GM13976 (cell line): Measurements from ENCODE around the gene ENO2.

Experiments
- DNase-seq: peaks from one replicate; pipeline ENCODE4 v3.0.0; 2012; ENCODE audit warnings: low spot score
- in situ Hi-C: fragments of 300-500 bp; cut with MboI; formaldehyde crosslinking; loops from one replicate; pipeline ENCODE4 v1.12.0; 2022; ENCODE audit warnings: low sequenced_read_pairs, mixed read lengths, inconsistent platforms; ENCODE audit not compliant: unreplicated experiment
- TF ChIP-seq, protein P1 (sequence below): IDR thresholded peaks from 2 replicates; pipeline ENCODE4 v1.5.1; 2012; ENCODE audit warnings: borderline replicate concordance, mild to moderate bottlenecking; ENCODE audit not compliant: insufficient read depth; ENCODE audit errors: extremely low read depth, missing control alignments, control extremely low read depth

The ENO2 gene

DNA sequence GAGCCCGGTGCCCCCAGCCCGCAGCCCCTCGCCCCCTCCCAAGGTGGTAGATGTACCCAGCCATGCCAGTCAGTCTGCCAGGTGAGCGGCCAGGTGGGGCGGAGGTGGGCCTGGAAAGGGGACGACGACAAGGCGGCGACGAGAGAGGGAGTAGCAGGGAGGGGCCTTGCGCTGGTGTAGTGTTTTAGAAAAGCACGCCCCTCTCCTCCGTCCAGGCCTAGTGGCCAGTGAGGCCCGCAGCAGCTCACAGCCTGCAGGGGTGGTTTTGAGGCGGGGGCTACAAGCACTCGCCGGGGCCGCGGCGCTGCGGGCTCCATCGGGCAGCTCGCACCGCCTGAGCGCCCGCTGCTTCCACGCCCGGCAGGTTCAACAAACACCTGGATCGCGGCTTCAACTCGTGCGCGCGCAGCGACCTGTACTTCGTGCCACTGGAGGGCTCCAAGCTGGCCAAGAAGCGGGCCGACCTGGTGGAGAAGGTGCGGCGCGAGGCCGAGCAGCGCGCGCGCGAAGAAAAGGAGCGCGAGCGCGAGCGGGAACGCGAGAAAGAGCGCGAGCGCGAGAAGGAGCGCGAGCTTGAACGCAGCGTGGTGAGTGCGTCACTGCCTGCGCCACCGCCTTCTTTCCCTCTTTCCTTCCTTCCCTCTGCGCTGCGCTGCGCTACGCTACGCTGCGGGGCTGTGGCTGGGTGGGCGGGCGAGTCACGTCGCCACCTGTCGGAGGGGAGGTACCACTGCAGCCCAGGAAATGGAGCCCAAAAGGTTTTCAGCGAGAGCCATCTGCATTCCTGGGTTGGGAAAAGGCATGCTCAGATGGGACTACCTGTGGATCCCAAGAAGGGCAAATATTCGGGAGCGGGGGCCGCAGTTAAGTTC lies 23.3 kb downstream of the ENO2 start:
- peak; percentile 90 for DNase-seq
- in situ Hi-C loops: loop anchor here (25.0 kb wide), 1 partner anchor 175 kb away; the partner anchor contains the start of gene C1RL
- TF ChIP-seq, protein P1, sequence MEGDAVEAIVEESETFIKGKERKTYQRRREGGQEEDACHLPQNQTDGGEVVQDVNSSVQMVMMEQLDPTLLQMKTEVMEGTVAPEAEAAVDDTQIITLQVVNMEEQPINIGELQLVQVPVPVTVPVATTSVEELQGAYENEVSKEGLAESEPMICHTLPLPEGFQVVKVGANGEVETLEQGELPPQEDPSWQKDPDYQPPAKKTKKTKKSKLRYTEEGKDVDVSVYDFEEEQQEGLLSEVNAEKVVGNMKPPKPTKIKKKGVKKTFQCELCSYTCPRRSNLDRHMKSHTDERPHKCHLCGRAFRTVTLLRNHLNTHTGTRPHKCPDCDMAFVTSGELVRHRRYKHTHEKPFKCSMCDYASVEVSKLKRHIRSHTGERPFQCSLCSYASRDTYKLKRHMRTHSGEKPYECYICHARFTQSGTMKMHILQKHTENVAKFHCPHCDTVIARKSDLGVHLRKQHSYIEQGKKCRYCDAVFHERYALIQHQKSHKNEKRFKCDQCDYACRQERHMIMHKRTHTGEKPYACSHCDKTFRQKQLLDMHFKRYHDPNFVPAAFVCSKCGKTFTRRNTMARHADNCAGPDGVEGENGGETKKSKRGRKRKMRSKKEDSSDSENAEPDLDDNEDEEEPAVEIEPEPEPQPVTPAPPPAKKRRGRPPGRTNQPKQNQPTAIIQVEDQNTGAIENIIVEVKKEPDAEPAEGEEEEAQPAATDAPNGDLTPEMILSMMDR: peak; percentile 99

DNA sequence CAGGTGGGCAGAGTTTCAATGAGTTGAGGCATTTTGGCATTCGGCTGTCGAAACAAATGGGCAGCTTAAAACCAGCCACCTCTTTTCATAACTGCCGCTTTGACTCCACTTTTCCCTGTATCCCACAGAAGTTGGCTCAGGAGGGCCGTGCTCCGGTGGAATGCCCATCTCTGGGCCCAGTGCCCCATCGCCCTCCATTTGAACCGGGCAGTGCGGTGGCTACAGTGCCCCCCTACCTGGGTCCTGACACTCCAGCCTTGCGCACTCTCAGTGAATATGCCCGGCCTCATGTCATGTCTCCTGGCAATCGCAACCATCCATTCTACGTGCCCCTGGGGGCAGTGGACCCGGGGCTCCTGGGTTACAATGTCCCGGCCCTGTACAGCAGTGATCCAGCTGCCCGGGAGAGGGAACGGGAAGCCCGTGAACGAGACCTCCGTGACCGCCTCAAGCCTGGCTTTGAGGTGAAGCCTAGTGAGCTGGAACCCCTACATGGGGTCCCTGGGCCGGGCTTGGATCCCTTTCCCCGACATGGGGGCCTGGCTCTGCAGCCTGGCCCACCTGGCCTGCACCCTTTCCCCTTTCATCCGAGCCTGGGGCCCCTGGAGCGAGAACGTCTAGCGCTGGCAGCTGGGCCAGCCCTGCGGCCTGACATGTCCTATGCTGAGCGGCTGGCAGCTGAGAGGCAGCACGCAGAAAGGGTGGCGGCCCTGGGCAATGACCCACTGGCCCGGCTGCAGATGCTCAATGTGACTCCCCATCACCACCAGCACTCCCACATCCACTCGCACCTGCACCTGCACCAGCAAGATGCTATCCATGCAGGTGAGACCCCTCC lies 24.2 kb downstream of the ENO2 start:
- in situ Hi-C loops: loop anchor here (25.0 kb wide), 1 partner anchor 174 kb away; the partner anchor contains the start of gene C1RL
- no peak for DNase-seq
- TF ChIP-seq, protein P1: no peak

DNA sequence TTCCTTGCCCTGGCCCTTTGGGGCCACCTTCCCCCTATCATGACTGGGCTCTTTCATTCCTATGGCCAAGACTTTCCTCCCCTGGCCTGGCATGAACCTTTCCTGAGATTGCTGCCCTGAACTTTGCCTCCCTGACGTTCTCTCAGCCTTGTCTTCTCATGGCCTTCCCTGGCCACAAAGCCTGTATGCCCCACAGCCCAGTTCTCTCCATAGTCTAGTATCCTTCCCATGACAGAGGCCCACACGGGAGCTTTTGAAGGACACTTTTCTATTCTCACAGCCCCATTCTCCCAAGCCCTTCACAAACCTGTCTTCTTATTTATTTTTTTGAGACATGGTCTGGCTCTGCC lies 24.8 kb downstream of the ENO2 start:
- TF ChIP-seq, protein P1: no peak
- no peak for DNase-seq
- in situ Hi-C loops: loop anchor here (25.0 kb wide), 1 partner anchor 173 kb away; the partner anchor contains the start of gene C1RL

DNA sequence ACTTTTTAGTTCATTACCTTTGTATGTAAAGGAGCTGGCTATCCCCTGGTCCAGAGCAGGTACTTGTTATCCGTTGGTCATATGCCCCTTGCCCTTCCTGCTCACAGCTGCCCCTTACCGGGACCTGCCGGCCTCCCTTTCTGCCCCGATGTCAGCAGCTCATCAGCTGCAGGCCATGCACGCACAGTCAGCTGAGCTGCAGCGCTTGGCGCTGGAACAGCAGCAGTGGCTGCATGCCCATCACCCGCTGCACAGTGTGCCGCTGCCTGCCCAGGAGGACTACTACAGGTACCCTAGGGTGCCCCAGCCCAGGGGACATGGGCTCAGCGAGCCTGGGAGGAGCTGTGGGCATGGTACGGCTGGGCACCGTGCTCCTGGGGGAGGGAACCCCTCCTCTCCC lies 26.9 kb downstream of the ENO2 start:
- in situ Hi-C loops: loop anchor here (25.0 kb wide), 1 partner anchor 171 kb away; the partner anchor contains the start of gene C1RL
- DNase-seq: no peak
- TF ChIP-seq, protein P1: no peak

DNA sequence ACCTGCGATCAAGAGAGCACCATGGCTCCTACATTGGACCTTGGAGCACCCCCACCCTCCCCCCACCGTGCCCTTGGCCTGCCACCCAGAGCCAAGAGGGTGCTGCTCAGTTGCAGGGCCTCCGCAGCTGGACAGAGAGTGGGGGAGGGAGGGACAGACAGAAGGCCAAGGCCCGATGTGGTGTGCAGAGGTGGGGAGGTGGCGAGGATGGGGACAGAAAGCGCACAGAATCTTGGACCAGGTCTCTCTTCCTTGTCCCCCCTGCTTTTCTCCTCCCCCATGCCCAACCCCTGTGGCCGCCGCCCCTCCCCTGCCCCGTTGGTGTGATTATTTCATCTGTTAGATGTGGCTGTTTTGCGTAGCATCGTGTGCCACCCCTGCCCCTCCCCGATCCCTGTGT lies 27.4 kb downstream of the ENO2 start:
- in situ Hi-C loops: loop anchor here (25.0 kb wide), 1 partner anchor 171 kb away; the partner anchor contains the start of gene C1RL
- TF ChIP-seq, protein P1: no peak
- no peak for DNase-seq

DNA sequence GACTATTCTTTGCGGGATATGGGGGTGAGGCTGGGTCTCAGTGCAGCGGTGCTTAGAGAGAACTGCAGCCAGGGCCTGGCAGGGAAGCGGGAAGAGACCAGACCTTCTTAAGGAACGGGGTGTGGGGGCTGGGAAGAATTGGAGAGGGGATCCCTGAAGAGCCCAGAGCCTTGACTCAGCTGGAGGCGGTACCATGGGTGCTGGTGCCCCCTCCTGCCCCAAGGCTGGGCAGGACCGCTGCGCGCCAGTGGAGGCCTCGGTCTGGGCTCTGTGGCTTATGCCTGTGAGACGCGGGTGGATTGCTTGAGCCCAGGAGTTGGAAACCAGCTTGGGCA lies 27.9 kb downstream of the ENO2 start:
- DNase-seq: no peak
- TF ChIP-seq, protein P1: no peak
- in situ Hi-C loops: loop anchor here (25.0 kb wide), 1 partner anchor 170 kb away; the partner anchor contains the start of gene C1RL
